ENCODE data around the gene SKAP1.

Gene SKAP1

DNA sequence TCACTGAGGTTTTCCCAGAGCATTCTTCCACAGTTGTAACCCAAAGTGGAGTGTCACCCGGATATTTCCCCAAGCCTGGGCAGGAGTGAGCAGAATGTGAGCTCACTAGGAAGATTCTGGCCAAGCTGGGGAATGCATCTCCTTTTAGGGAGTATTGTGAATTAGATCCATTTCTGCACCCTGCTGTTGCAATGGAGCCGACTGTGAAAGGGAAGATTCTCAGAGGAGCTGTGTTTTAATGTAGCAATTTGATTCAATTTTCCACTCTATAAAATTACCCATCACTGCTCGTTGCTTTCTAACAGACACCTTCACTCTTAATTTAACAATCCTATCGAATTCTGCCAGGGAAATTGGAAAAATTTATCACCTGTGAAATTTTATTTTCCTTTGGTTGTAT, 251.7 kb downstream of the SKAP1 start:
- no peak for DNase-seq

- no peak for DNase-seq
These were observed 252.2 kb downstream of the SKAP1 start for GRCh38 chr17:48177816-48178215.

GRCh38 chr17:48176471-48176855, 253.6 kb downstream of the SKAP1 start:
- no peak for DNase-seq

GRCh38 chr17:48175692-48176470, 254.1 kb downstream of the SKAP1 start:
- DNase-seq: no peak

DNA sequence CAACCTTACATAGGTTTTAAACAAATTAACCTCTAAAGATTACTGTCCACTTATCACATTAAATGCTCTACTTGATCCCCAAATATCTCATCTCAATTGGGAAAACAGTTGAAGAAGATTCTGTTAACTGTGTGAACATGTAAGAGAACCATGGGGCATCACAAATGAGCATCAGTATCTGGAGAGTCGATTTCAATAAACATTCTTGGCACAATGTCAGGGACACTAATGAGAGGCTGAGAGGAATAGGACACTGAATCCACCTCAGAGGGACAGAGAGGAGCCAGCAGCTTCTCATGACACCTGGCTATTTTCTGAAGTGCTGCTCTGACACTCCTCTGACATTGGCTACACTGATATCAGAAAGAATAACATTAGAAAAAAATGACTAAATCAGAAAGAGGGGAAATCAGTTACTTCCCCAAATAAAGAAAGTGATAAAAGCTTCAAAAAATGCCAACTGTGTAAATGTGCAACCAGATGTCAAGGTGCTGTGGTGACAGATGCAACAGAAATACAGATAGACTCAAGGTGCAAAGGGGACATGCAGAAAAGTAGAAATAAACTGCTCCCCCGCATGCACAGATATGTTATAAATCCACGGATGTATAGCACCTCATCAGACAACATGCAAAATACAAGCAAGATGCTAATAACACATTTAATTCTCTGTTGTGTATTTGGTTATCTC, 255.0 kb downstream of the SKAP1 start:
- DNase-seq: no peak

DNA sequence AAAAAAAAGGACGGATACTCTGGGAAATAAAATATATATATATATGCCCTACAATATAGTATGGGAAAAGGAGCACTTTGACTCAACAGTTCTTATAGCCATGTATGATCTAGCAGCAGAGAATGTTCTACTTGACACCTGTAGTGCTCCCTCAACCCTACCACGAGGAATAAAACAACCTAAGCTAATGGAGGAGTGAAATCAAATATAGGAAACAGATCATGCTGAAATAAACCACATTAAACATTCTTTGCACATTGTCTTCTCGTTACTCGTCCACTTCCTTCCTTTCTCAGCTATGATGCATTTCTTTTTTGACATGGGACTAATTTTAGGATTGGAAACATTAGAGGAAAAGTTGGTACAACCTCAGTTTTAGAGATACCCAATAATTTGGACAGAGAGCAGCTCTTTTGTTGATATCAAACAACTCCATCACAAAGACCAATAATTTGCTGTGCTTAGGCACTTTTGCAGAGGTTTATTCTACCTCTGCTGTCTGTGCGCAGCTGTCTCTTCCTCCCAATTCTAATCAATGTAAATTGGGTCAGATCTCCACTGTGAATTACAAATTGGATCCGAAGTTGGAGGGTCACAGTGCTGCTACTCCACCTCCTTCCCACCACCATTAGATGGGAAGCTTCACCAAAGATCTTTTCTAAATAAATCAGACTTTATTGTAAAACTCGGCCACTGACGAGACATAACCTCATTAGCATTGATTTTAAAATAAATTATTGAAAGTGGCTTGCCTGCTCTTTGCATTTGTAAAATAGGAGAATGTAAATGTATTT, 256.6 kb downstream of the SKAP1 start:
- no peak for DNase-seq

GRCh38 chr17:48169926-48170325, 260.1 kb downstream of the SKAP1 start:
- no peak for DNase-seq

DNA sequence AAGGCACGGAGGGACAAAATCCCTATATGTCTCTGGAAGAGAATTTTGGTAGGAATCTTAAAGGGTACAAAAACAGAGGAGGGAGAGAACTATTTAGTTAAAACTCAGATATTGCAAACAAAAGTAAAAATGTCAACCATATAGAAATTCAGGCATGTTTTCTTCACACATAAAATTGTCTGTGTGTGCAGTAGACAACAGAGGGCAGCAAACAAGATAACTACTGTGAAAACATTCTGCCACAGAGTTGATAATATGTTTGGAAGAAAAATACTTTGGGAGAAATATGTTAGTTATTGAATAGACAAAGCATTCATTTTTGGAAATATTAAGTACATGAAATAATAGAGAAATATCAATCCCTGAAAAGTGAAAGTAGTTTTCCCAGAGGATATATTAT, 266.2 kb downstream of the SKAP1 start:
- no peak for DNase-seq

DNA sequence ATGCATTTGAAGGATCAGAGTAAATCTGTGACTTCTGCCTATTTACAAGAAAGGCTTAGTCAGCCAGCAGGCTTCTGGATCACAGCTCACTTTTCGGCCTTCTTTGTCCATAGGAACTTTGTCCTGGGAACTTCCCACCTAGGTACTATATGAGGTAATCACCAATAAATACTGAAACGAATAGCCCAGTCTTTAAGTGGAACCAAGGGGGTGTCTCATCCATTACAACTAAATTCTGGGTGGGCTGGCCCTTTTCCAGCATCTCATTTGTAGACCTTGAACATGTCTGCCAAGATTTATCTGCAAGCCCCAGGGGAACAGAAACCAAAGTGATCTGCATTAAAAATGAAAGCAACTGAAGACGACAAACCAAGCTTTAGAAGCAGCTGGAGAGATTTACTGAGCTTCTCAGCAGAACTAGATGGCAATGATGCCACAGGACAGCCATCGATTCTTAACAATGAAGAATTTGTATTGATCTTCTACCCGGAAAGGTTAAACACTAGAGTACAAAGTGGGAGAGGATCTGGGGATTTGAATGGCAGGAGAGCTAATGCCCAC, 267.0 kb downstream of the SKAP1 start:
- no peak for DNase-seq

GRCh38 chr17:48162306-48162934, 267.6 kb downstream of the SKAP1 start:
- DNase-seq: no peak

DNA sequence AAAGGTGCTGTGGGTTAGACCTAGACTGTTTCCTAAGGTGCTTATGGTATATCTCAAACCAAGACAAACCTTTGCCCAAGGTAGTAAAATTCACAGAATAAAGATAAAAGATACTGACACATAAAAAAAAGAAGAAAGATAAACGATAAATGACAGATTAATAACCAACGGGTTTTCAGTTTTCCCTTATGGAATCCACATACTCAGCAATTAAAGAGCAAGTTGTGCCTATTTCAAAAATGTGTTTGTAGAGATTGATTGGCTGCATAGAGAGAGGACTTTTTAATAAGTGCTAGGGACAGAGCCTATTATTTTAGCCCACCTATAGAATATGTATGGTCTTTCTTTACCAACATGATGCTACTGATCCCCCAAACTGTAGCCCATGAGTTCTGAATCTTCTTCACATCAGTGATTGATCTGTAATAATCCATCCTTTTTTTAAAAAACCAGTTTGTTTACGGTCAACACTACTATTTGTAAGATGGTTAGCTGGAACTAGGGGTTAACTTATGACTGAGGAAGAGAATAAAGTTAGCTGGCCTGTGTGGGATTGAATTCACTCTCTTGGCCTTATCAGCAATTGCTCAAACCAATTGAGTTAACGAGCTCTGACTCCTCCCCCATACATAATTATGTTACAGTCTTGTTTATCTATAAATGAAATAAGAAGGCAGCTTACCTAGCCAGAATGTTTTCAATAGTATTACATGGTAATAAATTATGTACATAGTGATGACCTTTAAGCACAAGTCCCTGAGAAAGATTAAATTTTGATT, 268.7 kb downstream of the SKAP1 start:
- DNase-seq: no peak

GRCh38 chr17:48160177-48161081, 269.6 kb downstream of the SKAP1 start:
- no peak for DNase-seq

GRCh38 chr17:48159232-48159631, 270.8 kb downstream of the SKAP1 start:
- no peak for DNase-seq

DNA sequence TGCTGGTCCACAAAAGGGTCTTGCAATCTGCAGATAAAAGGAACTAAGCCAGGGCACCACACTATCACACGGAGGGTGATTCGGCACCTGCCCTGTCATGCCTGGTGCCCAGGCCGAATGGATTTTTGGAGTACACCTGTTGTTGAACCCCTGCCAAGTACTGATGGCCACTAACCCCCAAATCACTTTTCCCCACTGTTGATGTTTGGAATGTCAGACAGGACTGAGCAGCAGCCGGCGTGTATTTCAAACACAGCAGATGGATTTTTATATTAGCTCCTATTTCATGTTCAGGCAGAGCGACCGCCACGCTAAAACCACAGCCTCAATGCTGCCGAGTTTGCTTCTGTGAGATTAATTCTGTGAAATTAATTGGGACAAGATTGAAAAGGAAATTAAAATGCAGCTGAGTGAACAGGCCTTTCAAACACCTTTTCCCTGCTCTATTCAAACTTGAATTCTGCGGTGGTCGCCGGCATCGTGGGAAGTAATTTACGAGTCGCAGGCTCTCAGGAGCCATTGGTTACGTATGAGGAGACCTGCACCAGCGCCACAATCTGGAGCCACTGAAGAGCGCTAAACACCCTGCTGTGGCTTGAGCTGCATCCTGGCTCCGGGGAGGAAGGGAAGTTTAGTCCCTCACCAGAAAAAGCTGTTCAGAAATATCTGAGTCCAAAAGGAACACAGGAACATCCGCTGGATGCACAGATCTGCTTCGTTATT, 274.0 kb downstream of the SKAP1 start:
- DNase-seq: no peak

DNA sequence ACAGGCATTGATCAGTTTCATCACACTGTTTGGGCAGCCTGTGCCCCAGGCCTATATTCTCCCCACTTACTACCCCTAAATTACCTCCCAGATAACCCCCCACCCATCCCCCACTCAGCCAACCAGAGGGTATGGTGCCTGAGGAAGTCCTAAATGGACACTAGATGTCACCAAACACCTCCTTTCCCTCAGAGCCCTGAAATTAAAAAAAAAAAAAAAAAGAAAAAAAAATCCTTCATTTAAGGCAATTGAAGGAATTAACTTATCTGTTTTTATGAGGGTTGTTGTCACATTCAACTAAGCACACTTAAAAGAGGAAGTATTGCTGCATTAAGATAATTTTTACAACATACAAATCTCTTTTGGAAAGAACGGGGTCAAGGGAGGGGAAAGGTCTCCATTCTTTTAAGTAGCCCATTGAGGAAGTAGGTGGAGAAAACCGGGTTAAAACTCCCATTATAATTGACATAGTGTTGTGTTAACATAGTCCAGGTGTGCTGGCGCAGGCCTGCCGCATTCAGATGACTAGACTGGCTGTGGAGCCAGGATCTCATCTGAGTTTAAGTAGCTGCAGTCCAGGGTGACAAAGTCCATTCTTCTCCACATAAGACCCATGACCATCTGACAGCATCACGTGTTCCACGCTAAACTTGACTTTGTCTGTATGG, 276.2 kb downstream of the SKAP1 start:
- no peak for DNase-seq

- no peak for DNase-seq
These were observed 277.7 kb downstream of the SKAP1 start for GRCh38 chr17:48152289-48152688.

DNA sequence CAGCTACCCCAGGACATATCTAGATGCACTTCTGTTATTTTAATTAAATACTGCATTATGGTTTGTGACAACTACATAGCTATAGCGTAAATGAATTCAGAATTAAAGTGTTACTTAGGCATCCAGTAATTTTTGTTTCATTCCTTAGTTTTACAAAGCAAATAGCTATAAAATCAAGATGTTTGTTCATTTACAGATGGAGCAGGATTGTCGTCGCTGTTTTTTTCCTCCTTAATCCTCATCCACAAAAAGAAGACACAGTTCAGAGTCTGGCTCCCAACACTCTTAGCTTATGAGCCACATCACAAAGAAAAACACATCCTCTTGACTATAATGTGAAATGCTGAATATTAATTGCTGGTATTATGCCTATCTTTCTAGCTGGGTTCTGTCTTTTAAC, 278.8 kb downstream of the SKAP1 start:
- DNase-seq: no peak

- no peak for DNase-seq
These were observed 279.4 kb downstream of the SKAP1 start for GRCh38 chr17:48150597-48151001.
